Suprapubic skin (tissue), 3 donors: ENCODE results near the gene EIF3A.

Experiments used
- CTCF ChIP-seq, 2 donors: fragments of 200-600 bp in 1 of 2; fragments of 450-650 bp in 1 of 2; sonication (generic) in 1 of 2; IDR thresholded peaks; one replicate each; pipeline ENCODE4 v1.5.1; 2016 to 2019; ENCODE audit warnings: antibody characterized with exemption in 2 of 2, mild to moderate bottlenecking in 1 of 2, moderate library complexity in 1 of 2
- POLR2AphosphoS5 ChIP-seq, 3 donors: sonication (generic); formaldehyde crosslinking; IDR thresholded peaks; one replicate each; pipeline ENCODE4 v1.6.1; 2017; ENCODE audit warnings: antibody characterized with exemption in 3 of 3

GRCh38 chr10:118998183-118998582 lies 82.4 kb downstream of the EIF3A start:
- no peak for TF ChIP-seq CTCF (IDR thresholded peaks at IDR 0.05)
- no peak for TF ChIP-seq POLR2AphosphoS5 (IDR thresholded peaks at IDR 0.05)
